Neural progenitor cell (in vitro differentiated cells): ENCODE measurements around the gene C7. TPM values are rescaled to one million over a fixed set of nuclear protein-coding genes. Genes with fewer than 3 reads are reported as not detected.

Experiments used
- DNase-seq: peaks from one replicate; pipeline ENCODE4 v3.0.0-alpha.2; 2016; ENCODE audit warnings: low spot score
- H2AFZ ChIP-seq: fragments of 200-600 bp; sonication (generic); replicated peaks from 2 replicates; pipeline ENCODE4 v1.6.1; 2016; ENCODE audit warnings: antibody characterized with exemption
- H3F3A ChIP-seq: fragments of 200-600 bp; sonication (generic); 2 replicates; pipeline ENCODE4 v1.6.1; 2016; ENCODE audit warnings: antibody characterized with exemption, low read depth
- H3K27ac ChIP-seq: fragments of 200-600 bp; sonication (generic); 2 replicates; pipeline ENCODE4 v1.5.1; 2016; ENCODE audit warnings: mild to moderate bottlenecking
- H3K27me3 ChIP-seq: fragments of 200-600 bp; sonication (generic); 2 replicates; pipeline ENCODE4 v1.6.1; 2016; ENCODE audit warnings: mild to moderate bottlenecking, moderate library complexity
- H3K36me3 ChIP-seq: fragments of 200-600 bp; sonication (generic); 2 replicates; pipeline ENCODE4 v1.5.1; 2016
- H3K4me1 ChIP-seq: fragments of 200-600 bp; sonication (generic); 2 replicates; pipeline ENCODE4 v1.6.1; 2016; ENCODE audit warnings: mixed run types
- H3K4me2 ChIP-seq: fragments of 200-600 bp; sonication (generic); 2 replicates; pipeline ENCODE4 v1.6.1; 2016
- H3K4me3 ChIP-seq: fragments of 200-600 bp; sonication (generic); 2 replicates; pipeline ENCODE4 v1.5.1; 2016
- H3K79me2 ChIP-seq: fragments of 200-600 bp; sonication (generic); 2 replicates; pipeline ENCODE4 v1.6.1; 2016; ENCODE audit warnings: low read depth
- H3K9ac ChIP-seq: fragments of 200-600 bp; sonication (generic); 2 replicates; pipeline ENCODE4 v1.6.1; 2016
- H3K9me3 ChIP-seq: fragments of 200-600 bp; sonication (generic); 2 replicates; pipeline ENCODE4 v1.5.1; 2016; ENCODE audit warnings: low read depth
- H4K20me1 ChIP-seq: fragments of 200-600 bp; sonication (generic); 2 replicates; pipeline ENCODE4 v1.6.1; 2016; ENCODE audit warnings: low read depth
- H3K27ac Mint-ChIP-seq: 3 replicates; pipeline ENCODE4 v1.8.0; 2021; ENCODE audit warnings: mixed read lengths
- H3K27me3 Mint-ChIP-seq: 2 replicates; pipeline ENCODE4 v1.8.0; 2022; ENCODE audit warnings: low read depth, mild to moderate bottlenecking, inconsistent platforms, moderate library complexity, mixed read lengths; ENCODE audit not compliant: insufficient read depth
- H3K36me3 Mint-ChIP-seq: 3 replicates; pipeline ENCODE4 v1.8.0; 2021; ENCODE audit warnings: mixed read lengths
- H3K4me1 Mint-ChIP-seq: 3 replicates; pipeline ENCODE4 v1.8.0; 2021; ENCODE audit warnings: mixed read lengths
- H3K4me3 Mint-ChIP-seq: 3 replicates; pipeline ENCODE4 v1.8.0; 2021; ENCODE audit warnings: mild to moderate bottlenecking, moderate library complexity, mixed read lengths
- H3K9me3 Mint-ChIP-seq: 3 replicates; pipeline ENCODE4 v1.8.0; 2020; ENCODE audit warnings: mixed read lengths
- CTCF ChIP-seq: fragments of 200-600 bp; sonication (generic); IDR thresholded peaks from 2 replicates; pipeline ENCODE4 v1.5.1; 2017; ENCODE audit warnings: antibody characterized with exemption, mild to moderate bottlenecking
- EZH2 ChIP-seq: fragments of 200-600 bp; sonication (generic); IDR thresholded peaks from 2 replicates; pipeline ENCODE4 v1.6.1; 2017; ENCODE audit warnings: antibody characterized with exemption, mild to moderate bottlenecking, moderate library complexity
- EZH2phosphoT487 ChIP-seq: fragments of 200-600 bp; sonication (generic); IDR thresholded peaks from 2 replicates; pipeline ENCODE4 v1.6.1; 2017; ENCODE audit warnings: antibody characterized with exemption
- total RNA-seq: library from RNA; depleted of rRNA; stranded (reverse); fragments of >200 nt; gene quantifications from 2 replicates; pipeline ENCODE4 v1.2.3, GENCODE V29; 2015; ENCODE audit warnings: low replicate concordance

Gene C7
- total RNA-seq, 1 donor from 2014 or later = not detected

GRCh38 chr5:40957048-40957447, 47.8 kb downstream of the C7 start:
- Histone ChIP-seq H3K79me2 (no peaks in the 10 kb centered on the region), H3K36me3 (no peaks in the 10 kb centered on the region), H3K4me1 (no peaks in the 10 kb centered on the region), H2AFZ (no peak overlapping the region), H3K27ac (no peak overlapping the region), H3K4me3 (no peak overlapping the region), H3K27me3 (no peaks in the 10 kb centered on the region), H3K9ac (no peak overlapping the region), H3F3A (no peaks in the 10 kb centered on the region), H4K20me1 (no peaks in the 10 kb centered on the region), H3K9me3 (no peaks in the 10 kb centered on the region), H3K4me2 (no peak overlapping the region)
- Mint-ChIP-seq H3K4me1 (peaks cover 3% of the 10 kb centered on the region), H3K4me3 (no peak overlapping the region), H3K9me3 (peaks cover 15% of the 10 kb centered on the region), H3K36me3 (no peaks in the 10 kb centered on the region), H3K27me3 (no peaks in the 10 kb centered on the region), H3K27ac (no peak overlapping the region)
- DNase-seq = no peak
- TF ChIP-seq EZH2phosphoT487 = no peak
- TF ChIP-seq EZH2 = no peak
- no peak for TF ChIP-seq CTCF

GRCh38 chr5:40958811-40959210, 49.5 kb downstream of the C7 start:
- DNase-seq = no peak
- no peak overlapping the region for H3K27ac Mint-ChIP-seq
- no peaks in the 10 kb centered on the region for H3K27me3 ChIP-seq
- no peak overlapping the region for H3K4me3 Mint-ChIP-seq
- H3K4me1 Mint-ChIP-seq = peaks cover 3% of the 10 kb centered on the region
- H4K20me1 ChIP-seq = no peaks in the 10 kb centered on the region
- H3K27me3 Mint-ChIP-seq = no peaks in the 10 kb centered on the region
- no peaks in the 10 kb centered on the region for H3K36me3 ChIP-seq
- H3K4me1 ChIP-seq = no peaks in the 10 kb centered on the region
- no peak overlapping the region for H2AFZ ChIP-seq
- H3K9ac ChIP-seq = no peak overlapping the region
- H3K4me3 ChIP-seq = no peak overlapping the region
- H3K79me2 ChIP-seq = no peaks in the 10 kb centered on the region
- no peak overlapping the region for H3K27ac ChIP-seq
- H3K36me3 Mint-ChIP-seq = no peaks in the 10 kb centered on the region
- H3K9me3 Mint-ChIP-seq = peaks cover 15% of the 10 kb centered on the region
- H3K9me3 ChIP-seq = no peaks in the 10 kb centered on the region
- H3K4me2 ChIP-seq = no peak overlapping the region
- H3F3A ChIP-seq = no peaks in the 10 kb centered on the region
- TF ChIP-seq EZH2phosphoT487 (no peak), EZH2 (no peak), CTCF (no peak)

DNA sequence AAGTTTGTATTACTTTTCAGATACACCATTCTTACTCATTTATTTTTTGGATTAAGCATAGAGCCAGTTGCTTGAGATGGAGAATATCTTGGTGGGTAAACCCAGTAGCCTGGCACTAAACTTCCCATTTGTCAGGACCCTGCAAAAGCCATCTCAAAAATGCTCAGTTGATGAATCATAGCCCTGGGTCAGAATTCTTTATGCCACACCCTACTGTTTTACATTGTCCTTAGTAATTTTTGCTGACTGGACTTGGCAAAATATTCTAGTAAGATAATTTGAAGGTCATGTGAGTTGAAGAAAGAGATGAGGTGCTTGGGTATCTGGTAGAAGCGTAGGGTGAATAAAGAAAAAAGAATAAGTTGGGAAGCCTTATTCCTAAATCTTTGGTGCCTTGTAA, 50.7 kb downstream of the C7 start:
- no peak overlapping the region for H3K4me2 ChIP-seq
- DNase-seq = no peak
- H3K4me1 ChIP-seq = no peaks in the 10 kb centered on the region
- Mint-ChIP-seq H3K4me3 (no peak overlapping the region), H3K36me3 (no peaks in the 10 kb centered on the region), H3K27ac (no peak overlapping the region), H3K4me1 (peaks cover 3% of the 10 kb centered on the region), H3K27me3 (no peaks in the 10 kb centered on the region), H3K9me3 (peaks cover 15% of the 10 kb centered on the region)
- H3K9me3 ChIP-seq = no peaks in the 10 kb centered on the region
- H3K27me3 ChIP-seq = no peaks in the 10 kb centered on the region
- H3K9ac ChIP-seq = no peak overlapping the region
- TF ChIP-seq CTCF (no peak), EZH2 (no peak), EZH2phosphoT487 (no peak)
- H4K20me1 ChIP-seq = no peaks in the 10 kb centered on the region
- H3F3A ChIP-seq = no peaks in the 10 kb centered on the region
- H3K27ac ChIP-seq = no peak overlapping the region
- H3K79me2 ChIP-seq = no peaks in the 10 kb centered on the region
- no peaks in the 10 kb centered on the region for H3K36me3 ChIP-seq
- no peak overlapping the region for H3K4me3 ChIP-seq
- H2AFZ ChIP-seq = no peak overlapping the region
